Activated CD4-positive, alpha-beta T cell treated with anti-CD3 and anti-CD28 coated beads, Interleukin-2, amount 50 U/mL, for 1 hour (primary cell): ENCODE measurements around the gene LEMD2.
A peak's percentile ranks its signal among the peaks of the same experiment; 100 is the strongest.

Experiments
- DNase-seq: peaks from one replicate; pipeline ENCODE4 v3.0.0-alpha.2; 2020

Gene LEMD2

GRCh38 chr6:33754222-33754621 is 34.7 kb downstream of the LEMD2 start:
- no peak for DNase-seq

- no peak for DNase-seq
Observed at GRCh38 chr6:33752646-33753015, 36.3 kb downstream of the LEMD2 start.

GRCh38 chr6:33751771-33752645 is 36.9 kb downstream of the LEMD2 start:
- no peak for DNase-seq

- DNase-seq = no peak
Observed at GRCh38 chr6:33750244-33750991, 38.5 kb downstream of the LEMD2 start.

GRCh38 chr6:33749401-33749800 is 39.5 kb downstream of the LEMD2 start:
- DNase-seq = no peak

GRCh38 chr6:33748841-33749240 is 40.1 kb downstream of the LEMD2 start:
- no peak for DNase-seq

- DNase-seq = no peak
Observed at GRCh38 chr6:33747823-33748222, 41.1 kb downstream of the LEMD2 start.

- DNase-seq = no peak
Observed at GRCh38 chr6:33746651-33747100, 42.3 kb downstream of the LEMD2 start, which contains the start of gene IP6K3. IP6K3 (minus strand) TSS chr6:33746905; CDS start chr6:33735476, 11,429 bp downstream.

GRCh38 chr6:33746036-33746600 is 42.8 kb downstream of the LEMD2 start:
- no peak for DNase-seq

GRCh38 chr6:33745548-33745947 is 43.4 kb downstream of the LEMD2 start:
- no peak for DNase-seq

- DNase-seq = no peak
Observed at GRCh38 chr6:33744895-33745546, 43.9 kb downstream of the LEMD2 start.

- DNase-seq = peak; percentile 77
Observed at GRCh38 chr6:33744001-33744848, 44.7 kb downstream of the LEMD2 start.

- no peak for DNase-seq
Observed at GRCh38 chr6:33742837-33743236, 46.1 kb downstream of the LEMD2 start.

GRCh38 chr6:33742092-33742491 is 46.8 kb downstream of the LEMD2 start:
- DNase-seq = no peak

- DNase-seq = no peak
Observed at GRCh38 chr6:33740794-33741193, 48.1 kb downstream of the LEMD2 start.

GRCh38 chr6:33740204-33740608 is 48.7 kb downstream of the LEMD2 start:
- no peak for DNase-seq

GRCh38 chr6:33739571-33739970 is 49.4 kb downstream of the LEMD2 start:
- no peak for DNase-seq

- no peak for DNase-seq
Observed at GRCh38 chr6:33738879-33739278, 50.1 kb downstream of the LEMD2 start.

- no peak for DNase-seq
Observed at GRCh38 chr6:33738153-33738552, 50.8 kb downstream of the LEMD2 start.

- no peak for DNase-seq
Observed at GRCh38 chr6:33737267-33738026, 51.5 kb downstream of the LEMD2 start.

GRCh38 chr6:33735216-33735615 is 53.7 kb downstream of the LEMD2 start:
- no peak for DNase-seq

- DNase-seq = no peak
Observed at GRCh38 chr6:33733709-33734007, 55.3 kb downstream of the LEMD2 start.
